Embryonic facial prominence (tissue), 1 donor: ENCODE data around the gene RNU1-3.
"Not testable (repeated sequence)": the region's sequence is repeated elsewhere in the genome, so short reads cannot be mapped to it uniquely, and the experiment has no call there.

Experiments used
- DNase-seq: peaks from one replicate; pipeline ENCODE4 v3.0.0-alpha.2; 2016; ENCODE audit errors: extremely low spot score

The RNU1-3 gene

DNA sequence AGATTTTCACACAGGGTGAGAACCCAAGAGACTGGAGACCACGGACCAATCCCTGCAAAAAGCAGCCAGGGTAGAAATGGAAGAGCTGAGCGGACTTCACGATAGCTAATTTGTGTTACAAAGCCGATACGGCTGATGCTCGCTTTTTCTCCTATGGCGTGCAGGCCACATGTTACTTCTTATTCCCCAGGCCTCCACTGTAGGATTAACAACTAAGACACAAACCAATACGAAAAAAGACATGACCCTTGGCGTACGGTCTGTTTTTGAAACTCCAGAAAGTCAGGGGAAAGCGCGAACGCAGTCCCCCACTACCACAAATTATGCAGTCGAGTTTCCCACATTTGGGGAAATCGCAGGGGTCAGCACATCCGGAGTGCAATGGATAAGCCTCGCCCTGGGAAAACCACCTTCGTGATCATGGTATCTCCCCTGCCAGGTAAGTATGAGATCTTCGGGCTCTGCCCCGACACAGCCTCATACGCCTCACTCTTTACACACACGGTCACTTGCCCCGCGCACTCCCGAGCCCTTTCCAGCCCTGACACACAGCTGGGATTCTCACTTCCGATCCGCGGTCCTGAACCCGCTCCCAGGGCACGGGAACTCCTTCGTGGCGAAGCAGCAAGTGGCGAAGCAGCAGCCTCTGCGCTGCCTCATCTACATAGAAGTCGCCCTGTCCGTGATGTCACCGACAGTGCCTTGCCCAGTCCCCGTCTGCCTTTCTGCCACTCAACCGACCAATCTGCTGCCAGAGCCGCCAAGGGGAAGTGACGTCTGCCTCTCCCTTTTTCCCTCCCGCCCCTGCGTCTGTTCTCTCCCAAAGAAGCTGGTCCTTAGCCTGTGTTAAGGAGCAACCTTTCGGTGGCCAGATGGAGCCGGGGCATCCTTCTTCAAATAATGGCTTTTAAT is at the start of gene RNU1-3:
TSS of gene RNU1-3 (minus strand) at position 447 of the 912 bp plus-strand sequence.
- DNase-seq: not testable (repeated sequence)

DNA sequence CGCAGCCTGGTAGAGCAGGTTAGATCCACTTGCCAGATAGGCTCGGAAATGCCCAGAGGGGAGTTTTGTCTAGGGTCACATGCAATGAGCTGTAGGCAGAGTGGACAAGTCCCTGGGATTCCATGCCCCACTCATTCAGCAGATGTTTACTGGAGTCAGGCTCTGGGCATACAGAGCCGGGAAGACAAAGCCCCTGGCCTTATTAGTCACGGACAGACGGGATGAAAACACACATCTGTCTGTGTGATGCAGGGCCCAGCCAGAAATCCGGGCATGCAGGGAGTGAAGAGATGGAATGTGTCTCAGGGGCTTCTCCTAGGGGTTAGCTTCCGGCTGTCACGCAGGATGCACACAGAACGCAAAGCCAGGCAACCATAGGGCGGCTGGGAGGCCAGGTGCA is 46.7 kb upstream of the RNU1-3 start:
- not testable (repeated sequence) for DNase-seq

DNA sequence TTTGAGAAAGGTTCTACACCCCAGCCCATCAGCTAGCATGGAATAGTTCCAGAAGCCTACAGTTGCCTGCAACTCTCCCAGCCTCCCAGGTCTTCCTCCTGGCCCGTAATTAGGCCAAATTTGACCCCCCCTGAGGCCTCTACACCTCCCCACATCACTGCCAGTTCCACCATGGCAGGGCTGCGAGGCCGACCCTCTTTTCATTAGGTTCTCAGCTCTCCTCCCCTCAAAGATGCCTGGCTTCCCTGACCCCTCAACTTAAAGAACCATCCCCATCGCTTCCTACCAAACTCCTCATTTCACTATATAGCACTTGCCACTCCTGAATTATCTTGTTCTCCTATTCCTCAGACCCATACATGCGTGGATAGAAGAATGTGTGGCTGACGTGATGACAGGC is 46.2 kb upstream of the RNU1-3 start:
- DNase-seq: not testable (repeated sequence)

DNA sequence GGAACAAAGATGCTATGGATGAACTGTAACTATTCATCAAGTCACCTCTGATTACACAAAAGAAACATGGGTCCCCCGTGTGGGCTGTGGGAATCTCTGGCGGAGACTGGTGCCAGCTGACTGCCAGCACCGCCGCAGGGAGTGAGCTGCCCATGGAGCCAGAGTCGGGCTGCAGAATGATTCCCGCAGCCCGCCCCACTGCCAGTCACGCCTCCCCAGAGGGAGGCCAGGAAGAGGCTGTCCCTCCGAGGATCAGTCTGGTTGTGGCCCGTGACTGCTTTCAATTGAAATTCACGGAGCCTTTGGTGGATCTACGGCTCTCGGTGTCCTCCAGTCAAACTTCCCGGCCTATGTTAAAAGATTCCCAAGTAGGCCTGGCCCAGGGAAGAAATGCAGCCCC is 45.8 kb upstream of the RNU1-3 start:
- not testable (repeated sequence) for DNase-seq

DNA sequence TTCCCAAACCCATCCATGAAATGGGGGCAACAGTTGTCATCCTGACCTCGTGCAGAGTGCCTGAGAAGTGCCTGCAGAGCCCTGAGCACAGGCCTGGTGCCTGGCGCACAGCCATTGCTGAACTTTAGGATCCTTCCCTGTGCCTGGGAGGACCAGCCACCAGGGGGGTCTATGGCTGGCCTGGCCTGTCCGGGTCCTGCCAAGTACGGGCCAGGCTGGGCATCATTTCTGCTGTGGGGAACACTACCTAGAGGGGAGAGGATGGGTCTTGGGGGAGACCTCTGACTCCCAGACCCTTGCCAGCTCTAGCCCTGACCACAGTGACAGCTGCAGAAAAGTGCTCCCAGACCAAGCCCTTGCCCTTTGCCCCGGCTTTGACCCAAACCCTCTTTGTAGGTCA is 45.4 kb upstream of the RNU1-3 start:
- not testable (repeated sequence) for DNase-seq

DNA sequence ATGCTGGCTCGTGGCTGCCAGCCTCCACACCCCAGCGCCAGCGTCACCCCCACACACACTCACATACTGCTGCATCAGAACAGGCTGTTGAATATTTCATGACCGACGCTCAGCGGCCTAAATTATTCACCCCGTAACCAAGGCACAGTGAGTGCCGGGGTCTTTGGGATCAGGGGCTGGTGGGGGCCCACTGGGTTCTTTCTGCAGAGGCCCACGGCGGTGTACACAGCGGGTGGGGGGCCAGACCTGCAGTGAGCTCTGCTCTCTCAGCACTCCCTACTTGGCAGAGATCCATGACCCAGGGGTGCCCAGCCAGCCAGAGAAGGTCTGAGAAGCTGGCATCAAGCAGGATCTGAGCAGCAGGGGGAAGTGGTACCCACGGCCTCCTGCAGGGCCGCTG is 43.9 kb upstream of the RNU1-3 start:
- DNase-seq: not testable (repeated sequence)

DNA sequence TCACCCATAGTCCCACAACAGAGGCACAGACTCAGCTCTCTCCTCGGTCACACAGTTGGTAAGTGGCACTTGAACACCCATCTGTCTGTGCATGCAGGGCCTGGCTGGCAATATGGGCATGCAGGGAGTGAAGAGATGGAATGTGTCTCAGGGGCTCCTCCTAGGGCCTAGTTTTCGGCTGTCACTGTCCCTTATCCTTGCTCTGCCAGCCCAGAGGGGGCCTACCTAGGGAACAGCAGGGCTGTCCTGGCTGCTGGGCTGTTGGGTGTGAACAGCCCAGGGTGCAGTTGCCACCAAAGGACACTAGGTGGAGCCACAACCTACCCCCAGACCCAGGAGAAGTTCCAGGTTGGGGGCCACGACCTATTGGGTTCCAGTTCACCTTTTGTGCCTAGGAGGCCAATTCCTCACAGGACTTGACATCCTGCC is 42.9 kb upstream of the RNU1-3 start:
- not testable (repeated sequence) for DNase-seq

DNA sequence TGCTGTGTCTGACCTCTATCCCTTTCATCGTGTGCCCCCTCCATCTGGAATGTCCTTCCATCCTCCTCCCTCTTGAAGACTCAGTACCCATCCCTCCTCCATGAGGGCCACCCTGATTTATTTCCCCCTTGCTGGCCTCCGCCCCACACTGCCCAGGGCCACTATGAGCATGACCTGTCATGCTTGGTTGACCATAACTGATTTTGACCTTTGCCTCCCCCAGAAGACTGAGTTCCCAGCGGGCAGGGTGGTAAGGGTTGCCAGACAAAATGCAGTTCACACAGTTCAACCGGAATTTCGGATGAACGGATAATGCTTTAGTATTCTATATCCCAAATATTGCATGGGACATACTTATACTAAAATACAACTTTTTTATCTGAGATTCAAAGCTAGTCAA is 42.0 kb upstream of the RNU1-3 start:
- not testable (repeated sequence) for DNase-seq

DNA sequence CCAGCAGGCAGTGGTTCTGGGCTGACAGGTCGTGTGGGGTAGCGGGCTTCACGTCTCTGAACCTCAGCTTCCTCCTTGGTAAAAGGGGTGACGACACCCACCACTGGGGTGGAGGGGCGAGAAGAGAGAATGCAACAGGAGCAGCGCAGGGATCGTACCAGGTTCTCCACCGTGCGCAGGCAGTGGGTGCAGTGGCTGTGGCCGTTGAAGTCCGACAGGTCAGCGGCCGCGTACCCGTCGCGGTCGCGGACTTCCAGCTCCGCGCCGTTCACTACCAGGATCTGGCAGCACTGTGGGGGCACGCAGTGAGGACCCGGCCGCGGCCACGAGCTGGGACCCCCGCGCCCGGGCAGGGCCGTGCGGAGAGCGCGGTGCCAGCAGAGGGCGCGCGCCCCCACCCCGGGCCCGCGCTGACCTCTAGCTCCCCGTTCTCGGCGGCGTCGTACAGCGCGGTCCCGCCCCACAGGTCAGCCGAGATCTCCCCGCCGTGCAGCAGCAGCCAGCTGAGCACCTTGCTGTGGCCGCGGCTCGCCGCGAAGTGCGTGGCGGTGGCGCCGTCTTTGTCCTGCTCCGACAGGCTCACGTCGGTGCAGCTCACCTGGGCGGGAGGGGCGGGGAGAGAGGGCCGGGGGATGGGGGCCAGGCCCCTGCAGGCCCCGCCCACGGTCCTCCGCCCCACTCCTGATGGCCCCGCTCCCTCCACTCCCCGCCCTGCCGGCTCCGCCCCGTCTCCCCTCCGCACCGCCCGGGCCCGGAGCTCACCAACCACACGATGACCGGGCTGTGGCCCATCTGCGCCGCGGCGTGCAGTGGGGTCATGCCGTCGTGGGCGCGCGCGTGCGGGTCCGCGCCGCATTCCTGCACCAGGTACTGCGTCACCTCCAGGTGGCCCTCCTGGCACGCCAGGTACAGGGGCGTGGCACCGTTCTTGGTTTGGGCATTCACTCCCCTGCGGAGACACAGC is 40.7 kb upstream of the RNU1-3 start:
- DNase-seq: not testable (repeated sequence)

DNA sequence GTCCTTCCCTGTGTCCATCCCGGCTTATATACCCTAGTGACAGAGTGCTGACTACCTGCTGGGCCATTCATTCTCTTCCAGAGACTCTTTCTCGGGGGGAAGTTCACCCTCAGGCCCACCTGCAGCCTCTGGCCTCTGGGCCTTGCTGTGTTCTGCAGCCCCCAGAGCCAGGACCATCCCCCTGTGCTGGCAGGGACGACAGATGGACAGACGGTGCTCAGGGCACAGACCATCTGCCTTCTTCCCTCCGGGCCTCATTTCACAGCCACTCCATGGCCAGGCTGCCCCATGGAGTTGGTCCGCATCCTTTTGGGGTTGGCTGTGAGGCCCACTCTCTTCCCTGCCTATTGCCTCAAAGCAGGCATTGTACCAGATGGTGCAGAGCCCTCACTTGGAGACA is 39.6 kb upstream of the RNU1-3 start:
- DNase-seq: not testable (repeated sequence)

DNA sequence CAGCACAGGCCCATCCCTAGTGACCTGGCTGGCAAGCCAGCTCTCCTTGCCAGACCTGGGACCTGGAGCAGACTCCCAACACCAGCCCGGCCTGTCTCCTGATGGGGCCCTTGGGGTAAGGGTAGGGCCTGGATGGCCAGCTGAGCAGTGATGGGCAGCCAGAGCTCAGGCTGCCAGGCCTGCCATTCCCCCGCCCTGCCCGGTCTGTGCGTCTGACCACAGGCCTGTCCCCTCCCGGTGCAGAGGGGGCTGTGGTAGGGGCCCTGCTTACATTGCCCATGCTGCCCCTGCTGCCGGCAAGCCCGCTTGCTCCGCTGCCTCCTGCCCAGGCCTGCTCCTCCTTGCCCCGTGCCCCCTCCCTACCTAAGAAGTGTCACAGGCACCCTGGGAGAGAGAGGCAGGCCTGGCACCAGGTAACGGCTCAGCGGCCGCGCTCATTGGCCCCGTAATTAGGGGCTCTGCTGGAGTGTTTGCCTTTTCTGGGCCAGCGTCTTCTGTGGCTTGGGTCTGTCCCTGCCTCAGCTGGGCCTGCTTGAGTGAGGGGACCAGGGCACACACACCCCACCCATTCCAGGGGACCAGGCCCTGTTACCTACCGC is 37.9 kb upstream of the RNU1-3 start:
- not testable (repeated sequence) for DNase-seq

DNA sequence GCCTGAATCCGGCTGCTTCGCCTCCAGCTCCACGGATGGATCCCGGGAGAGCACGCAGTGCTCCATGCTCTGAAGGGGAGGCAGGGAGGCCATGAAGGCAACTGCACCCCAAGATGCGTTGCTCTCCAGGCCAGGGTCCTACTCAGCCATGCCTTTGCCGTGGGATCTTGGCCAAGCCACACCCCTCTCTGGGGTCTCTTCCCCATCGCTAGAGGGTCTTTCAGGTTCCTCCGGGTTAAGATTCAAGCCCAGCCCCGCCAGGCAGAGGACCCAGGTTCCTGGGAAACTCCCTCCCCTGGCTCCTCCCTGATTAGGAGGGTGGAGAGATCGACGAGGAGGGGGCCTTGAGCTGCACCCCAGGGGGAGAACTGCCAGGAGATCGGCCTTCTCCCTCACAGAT is 37.3 kb upstream of the RNU1-3 start:
- DNase-seq: not testable (repeated sequence)

DNA sequence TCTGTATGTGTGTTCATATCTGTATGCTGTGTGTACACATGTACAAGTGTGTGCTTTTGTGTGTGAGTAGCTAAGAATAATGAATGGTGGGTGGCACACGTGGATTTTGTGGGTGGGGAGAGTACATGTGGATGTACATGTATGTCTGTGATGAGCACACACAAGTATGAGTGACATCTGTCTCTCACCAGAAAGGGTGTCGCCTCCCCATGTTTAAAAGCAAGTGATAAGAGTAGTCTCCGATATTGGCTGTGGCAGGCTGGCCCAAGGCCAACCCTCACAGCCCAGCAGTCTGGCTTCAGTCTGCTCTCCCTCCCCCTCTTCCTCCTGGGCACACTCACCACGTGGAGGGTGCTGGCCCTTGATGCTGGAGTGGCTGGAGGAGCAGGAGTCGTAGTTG is 36.9 kb upstream of the RNU1-3 start:
- not testable (repeated sequence) for DNase-seq

DNA sequence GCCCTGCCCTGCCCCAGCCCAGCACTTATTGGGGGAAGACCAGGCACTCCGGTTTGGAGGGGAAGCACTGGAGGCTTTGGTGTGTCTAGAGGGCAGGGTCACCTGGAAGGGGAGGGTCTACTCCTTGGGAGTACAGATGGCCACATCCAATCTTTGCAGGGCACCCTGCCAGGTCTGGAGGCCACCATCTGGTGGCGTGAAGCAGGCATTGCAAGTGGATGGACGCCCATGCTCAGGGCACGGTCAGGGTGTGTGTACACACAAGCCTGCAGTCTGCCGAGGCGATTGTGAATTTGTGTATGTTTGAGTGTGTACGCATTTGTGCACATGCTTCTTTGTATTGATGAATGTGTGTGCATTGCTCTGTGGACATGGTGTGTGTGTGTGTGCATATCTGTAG is 36.4 kb upstream of the RNU1-3 start:
- DNase-seq: not testable (repeated sequence)

DNA sequence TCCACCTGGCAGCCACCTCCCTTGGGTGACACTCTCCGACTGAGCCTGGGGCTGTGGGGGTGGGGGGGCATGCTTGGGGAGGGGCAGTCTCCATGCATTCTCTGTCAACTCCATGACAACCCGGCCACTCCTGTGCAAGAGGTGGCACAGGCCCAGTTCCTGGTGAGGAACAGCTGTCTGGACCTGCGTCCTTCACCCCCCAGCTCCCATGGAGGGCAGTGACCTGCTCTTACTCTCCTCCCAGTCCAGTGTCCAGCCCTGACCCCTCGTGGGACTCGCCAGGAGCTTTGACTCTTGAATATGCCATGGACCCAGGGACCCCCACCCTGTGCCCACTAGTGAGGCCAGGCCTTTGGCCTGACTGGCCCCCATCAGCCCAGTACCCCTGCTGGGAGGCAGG is 35.5 kb upstream of the RNU1-3 start:
- DNase-seq: not testable (repeated sequence)

DNA sequence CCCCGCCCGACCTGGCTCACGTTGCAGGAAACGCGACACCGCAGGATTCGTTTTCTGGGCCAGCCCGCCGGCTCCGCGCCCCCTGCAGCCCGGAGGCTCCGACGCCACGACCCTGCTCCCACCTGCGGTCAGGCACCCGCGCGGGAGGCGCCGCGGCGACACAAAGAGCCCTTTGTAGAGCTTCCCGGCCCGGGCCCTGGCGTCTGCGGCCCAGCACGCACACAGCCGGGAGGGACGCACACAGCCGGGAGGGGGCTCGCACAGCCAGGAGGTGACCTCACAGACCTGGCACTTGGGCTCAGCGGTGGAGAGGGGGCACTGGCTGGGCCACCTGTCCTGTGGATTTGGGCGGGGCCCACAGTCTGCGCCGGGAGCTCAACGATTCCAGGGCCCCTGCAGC is 34.4 kb upstream of the RNU1-3 start:
- not testable (repeated sequence) for DNase-seq

DNA sequence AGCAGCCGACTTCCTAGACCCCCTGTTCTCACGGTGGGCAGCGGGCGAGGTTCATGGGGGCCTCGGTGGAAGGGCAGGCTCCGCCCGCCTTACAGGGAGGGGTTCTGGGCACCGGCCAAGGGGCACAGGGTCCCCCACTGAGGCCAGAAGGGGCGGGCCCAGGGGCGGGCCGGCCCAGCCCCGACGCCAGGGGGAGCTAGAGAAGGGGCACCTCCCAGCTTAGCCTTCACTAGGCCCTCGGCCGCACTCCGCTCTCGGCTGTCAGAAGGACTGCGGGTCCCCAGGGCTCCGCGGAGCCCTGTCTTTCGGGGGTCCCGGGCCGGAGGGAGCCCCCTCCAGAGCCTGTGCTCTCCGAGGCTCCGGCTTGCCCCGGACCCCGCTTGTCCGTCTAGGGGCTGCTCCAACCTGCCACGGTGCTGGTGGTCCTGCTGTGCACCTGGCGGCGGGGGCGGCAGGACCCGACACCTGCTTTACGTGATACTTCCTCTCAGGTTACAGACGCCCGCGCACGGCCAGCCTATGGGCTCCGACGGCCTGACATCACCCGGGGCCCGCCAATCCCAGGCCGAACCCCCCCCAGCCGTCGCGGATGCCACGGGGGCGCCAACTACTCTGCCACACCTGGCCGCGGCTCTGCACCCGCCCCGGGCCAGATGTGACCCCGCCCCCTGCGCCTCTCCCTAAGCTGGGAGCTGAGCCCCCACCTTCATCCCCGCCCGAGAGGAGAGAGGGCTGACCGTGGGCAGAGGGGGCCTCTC is 33.6 kb upstream of the RNU1-3 start:
- DNase-seq: not testable (repeated sequence)

DNA sequence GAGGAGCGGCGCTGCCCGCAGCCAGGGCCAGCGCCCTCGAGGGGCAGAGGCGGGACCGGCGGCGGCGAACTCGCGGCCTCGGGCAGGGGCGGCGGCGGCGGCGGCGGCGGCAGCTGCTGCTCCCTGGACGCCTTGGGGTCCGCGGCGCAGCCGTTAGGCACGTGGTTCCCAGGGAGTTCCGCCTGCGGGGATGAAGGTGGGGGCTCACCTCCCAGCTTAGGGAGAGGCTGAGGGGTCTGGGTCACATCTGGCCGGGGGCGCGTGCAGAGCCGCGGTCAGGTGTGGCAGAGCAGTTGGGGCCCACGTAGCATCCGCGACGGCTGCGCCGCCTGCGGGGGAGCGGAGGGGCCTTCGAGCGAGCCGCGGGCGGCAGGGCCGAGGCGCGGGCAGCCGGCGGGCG is 32.7 kb upstream of the RNU1-3 start:
- not testable (repeated sequence) for DNase-seq

DNA sequence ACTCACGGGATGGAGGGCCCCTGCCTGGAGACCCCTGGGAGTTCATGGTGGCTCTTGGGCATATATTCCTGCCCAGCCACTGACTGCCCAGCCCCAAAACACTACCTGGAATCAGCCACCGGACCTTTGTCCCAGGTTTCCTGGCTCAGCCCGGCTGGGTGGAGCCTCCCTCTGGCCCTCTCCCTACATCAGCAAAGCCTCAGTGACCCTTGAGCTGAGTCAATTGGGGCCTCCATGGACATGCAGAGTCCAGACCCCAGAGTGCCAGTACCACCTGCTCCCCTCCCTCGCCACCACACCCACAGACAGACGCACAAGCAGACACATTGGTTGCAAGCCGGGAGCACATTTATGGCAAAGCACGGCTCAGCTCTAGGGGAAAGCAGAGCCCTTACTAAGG is 30.4 kb upstream of the RNU1-3 start:
- not testable (repeated sequence) for DNase-seq

DNA sequence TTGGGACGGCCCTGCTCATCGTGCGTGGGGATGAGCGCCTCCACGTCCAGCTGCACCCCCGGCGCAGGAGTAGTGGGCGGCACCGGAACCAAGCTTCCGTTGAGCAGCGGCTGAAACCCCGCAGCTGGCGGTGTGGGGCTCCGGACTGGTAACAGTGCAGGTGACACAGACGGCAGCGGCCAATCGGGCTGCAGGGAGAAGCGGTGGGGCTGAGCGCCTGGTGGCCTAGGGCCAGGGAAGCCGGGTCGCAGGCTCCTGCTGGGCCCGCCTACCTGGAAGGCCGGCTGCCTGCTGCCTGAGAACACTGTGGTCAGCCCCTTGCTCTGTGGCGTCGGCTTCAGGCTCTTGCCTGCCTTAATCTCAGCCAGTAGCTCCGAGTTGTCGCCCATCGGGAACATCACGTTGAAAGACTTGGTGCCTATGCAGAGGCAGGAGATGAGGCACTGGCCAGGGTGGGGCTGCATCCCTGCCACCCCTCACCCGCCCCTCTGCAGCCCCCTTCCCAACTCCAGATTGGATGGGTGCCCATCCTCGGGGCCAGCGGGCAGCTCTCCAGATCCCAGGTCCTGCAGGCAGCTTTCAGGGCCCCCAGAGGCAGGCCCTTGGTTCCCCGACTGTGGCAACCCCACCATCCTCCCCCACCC is 29.9 kb upstream of the RNU1-3 start:
- DNase-seq: not testable (repeated sequence)
